Stimulated activated naive CD8-positive, alpha-beta T cell treated with anti-CD3 and anti-CD28 coated beads, Interleukin-15, amount 100 ng/mL, for 72 hours (primary cell): ENCODE measurements around the gene RAD51B.

Experiments
- ATAC-seq: fragments of 150-1000 bp; cut with Tn5 transposase; 2 replicates; pipeline ENCODE4 v1.10.0; 2021; ENCODE audit warnings: mild to moderate bottlenecking, moderate library complexity
- DNase-seq, 2 donors: peaks; one replicate each; pipeline ENCODE4 v3.0.0; 2021 to 2022
- H3K27ac Mint-ChIP-seq, 2 donors: one replicate each; pipeline ENCODE4 v1.8.0; 2022; ENCODE audit warnings: mild to moderate bottlenecking in 2 of 2, mixed read lengths in 2 of 2, moderate library complexity in 2 of 2
- H3K27me3 Mint-ChIP-seq: one replicate; pipeline ENCODE4 v1.8.0; 2022; ENCODE audit warnings: mixed read lengths
- H3K4me1 Mint-ChIP-seq: one replicate; pipeline ENCODE4 v1.8.0; 2022; ENCODE audit warnings: mild to moderate bottlenecking, mixed read lengths
- H3K4me3 Mint-ChIP-seq, 2 donors: one replicate each; pipeline ENCODE4 v1.8.0; 2022; ENCODE audit warnings: mild to moderate bottlenecking in 2 of 2, mixed read lengths in 2 of 2, moderate library complexity in 1 of 2
- H3K9me3 Mint-ChIP-seq, 2 donors: one replicate each; pipeline ENCODE4 v1.8.0; 2022; ENCODE audit warnings: mixed read lengths in 2 of 2

The RAD51B gene

DNA sequence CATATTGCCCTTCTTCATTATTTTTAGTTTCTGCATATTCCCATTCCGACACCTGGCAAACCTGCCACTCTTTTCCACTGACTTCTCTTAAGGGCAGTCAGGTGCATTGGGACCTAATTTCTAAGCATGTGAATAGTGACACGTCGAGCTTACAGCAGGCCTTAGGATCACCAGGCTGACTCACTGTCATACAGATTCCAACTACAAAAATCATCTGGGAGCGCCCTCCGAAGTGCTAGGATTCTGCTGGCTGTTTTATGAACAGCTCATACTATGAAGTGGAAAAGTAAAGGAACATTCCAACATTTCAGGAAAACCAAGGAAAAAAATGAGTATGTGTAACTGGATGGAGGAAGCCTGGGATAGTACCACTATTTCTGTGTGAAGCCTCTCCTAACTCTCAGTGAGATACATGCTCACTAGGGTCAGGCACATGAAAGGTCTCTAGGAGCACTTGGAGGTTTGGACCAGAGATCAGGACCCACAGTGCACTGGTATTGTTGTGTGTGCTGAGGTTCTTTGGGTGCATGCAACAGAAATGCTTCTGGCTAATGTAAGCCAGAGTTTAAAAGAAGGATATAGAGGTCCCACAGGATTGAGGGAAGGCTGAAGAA lies 715.9 kb downstream of the RAD51B start:
- H3K27ac Mint-ChIP-seq, result peak overlapping the region in 1 of 2 donors; percentile 61
- DNase-seq (no peak), ATAC-seq (no peak)
- no peaks in the 10 kb centered on the region for H3K27me3 Mint-ChIP-seq
- no peak overlapping the region for H3K4me3 Mint-ChIP-seq
- H3K4me1 Mint-ChIP-seq, result no peaks in the 10 kb centered on the region
- peaks cover 8 to 12% of the 10 kb centered on the region in 2 donors for H3K9me3 Mint-ChIP-seq

DNA sequence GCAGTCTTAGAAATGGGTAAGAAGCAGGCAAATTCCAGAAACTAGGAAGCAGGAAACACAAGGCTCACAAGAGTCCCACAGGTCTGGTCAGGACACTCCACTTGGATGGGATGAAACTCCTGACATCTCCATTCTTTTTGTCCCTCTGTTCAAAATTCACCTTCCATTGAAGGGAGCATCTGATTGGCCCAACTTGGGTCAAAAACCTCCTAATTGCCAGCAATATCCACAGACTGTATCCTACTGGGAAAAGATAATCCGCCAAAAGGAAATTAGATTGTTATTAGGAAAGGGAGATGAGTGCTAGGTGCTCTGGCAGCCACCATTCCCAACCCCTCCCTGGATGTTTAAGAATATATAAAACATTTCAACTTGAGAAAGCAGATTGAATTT lies 716.4 kb downstream of the RAD51B start:
- DNase-seq (no peak), ATAC-seq (no peak)
- no peaks in the 10 kb centered on the region for H3K27me3 Mint-ChIP-seq
- H3K9me3 Mint-ChIP-seq, result peaks cover 3 to 9% of the 10 kb centered on the region in 2 donors
- no peaks in the 10 kb centered on the region for H3K4me1 Mint-ChIP-seq
- no peak overlapping the region for H3K4me3 Mint-ChIP-seq
- peak overlapping the region in 1 of 2 donors; percentile 61 for H3K27ac Mint-ChIP-seq

DNA sequence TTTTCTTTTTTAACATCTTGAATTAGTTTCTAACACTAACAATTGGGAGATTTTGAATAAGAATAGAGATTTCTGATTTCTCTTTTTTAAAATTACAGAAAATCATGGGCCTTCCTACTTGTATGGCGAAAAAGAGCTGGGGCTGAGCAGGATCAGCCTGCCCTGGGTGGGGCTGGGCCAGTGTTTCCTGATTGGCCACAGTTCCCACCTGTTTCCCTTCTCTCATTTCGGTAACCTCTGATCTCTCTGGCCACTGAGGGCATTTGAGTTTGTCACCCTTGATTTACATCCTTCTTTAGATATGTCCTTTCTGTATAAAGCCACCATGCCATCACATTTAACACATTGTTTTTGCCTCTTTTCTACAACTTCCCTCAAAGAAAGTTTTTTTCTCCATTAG lies 719.1 kb downstream of the RAD51B start:
- DNase-seq (no peak), ATAC-seq (no peak)
- H3K27me3 Mint-ChIP-seq, result no peaks in the 10 kb centered on the region
- no peak overlapping the region for H3K4me3 Mint-ChIP-seq
- peaks cover 0 to 7% of the 10 kb centered on the region in 2 donors for H3K9me3 Mint-ChIP-seq
- H3K27ac Mint-ChIP-seq, result peak overlapping the region in 1 of 2 donors; percentile 19
- H3K4me1 Mint-ChIP-seq, result no peaks in the 10 kb centered on the region

DNA sequence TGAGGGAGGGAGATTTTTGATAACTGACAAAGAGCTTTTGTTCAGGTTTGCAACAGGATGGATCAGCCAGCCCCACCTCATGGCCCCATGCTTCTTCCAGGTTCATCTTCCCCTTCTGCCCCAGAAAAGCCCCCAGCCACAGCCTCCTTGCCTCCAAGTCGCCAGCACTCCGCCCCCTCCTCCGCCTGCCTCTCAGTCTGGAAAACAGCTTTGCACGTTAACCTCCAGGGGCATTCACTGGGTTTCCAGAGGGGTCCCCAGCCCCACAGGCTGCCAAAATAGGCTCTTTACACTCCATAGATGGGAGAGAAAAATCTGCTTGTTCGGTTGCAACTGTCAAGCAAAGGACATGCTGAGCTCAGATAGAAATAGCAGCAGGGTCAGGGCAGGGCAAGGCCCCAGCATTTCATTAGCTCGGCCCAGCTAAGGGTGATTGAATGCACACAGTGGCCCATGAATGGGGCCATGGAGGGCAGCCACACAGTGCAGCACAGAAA lies 719.7 kb downstream of the RAD51B start:
- Mint-ChIP-seq H3K4me3 (no peak overlapping the region), H3K9me3 (peaks cover 0 to under 1% of the 10 kb centered on the region in 2 donors), H3K27ac (peak overlapping the region in 1 of 2 donors; percentile 19), H3K27me3 (no peaks in the 10 kb centered on the region), H3K4me1 (no peaks in the 10 kb centered on the region)
- no peak for ATAC-seq
- no peak for DNase-seq

DNA sequence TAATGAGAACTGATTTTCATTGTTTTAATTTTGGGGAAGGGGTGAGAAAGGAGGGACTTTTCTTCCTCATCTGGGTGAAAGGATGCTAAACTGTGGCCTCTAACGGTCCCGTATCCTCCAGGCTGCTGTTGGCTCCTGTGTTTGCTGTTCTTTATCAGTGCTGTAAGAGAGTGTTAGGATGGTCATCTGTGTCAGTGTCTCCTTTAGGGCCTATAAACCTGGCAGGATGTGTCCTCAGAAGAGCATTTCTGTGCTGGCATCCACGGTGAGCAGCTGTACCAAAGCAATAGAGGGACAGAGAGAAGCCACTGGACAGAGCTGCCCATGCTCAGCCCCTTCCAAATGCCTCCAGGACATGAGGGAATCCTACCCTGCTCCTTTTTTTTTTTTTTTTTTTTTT lies 720.2 kb downstream of the RAD51B start:
- peak overlapping the region in 1 of 2 donors; percentile 22 for H3K27ac Mint-ChIP-seq
- ATAC-seq (no peak), DNase-seq (no peak)
- no peaks in the 10 kb centered on the region for H3K4me1 Mint-ChIP-seq
- no peaks in the 10 kb centered on the region for H3K9me3 Mint-ChIP-seq
- H3K27me3 Mint-ChIP-seq, result no peaks in the 10 kb centered on the region
- no peak overlapping the region for H3K4me3 Mint-ChIP-seq

DNA sequence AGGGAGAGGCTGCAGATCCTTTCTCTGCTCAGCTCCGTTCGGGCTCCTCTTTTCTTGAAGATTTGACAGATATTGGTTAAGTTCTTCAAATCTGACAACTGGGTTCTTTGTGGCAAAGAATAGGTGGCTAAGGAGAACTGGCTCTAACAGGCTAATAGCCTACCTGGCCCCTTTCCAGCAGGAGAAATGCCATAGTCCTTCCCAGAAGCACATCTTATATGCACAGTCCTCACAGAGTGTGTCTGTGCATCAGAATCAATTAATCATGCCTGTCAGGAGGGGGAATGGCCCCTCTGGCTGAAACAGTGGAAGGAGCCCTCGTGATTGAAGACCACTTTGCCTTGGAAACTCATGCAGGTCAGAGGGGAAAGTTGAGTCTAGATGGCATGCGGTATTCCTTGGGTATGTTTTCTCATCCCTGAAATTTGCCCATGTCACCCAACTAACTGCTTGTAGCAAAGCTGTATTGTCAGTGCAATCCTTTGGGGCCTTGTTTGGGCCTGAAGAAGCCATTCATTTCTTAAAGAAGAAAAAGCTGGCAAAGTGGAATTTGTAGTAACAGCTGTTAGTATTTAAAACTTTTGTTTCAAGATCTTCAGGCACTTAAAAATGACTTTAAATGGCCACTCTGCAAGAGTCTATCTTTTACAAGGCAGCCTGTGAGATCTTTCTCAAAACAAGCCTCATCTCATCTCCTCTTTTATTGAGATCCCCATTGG lies 721.8 kb downstream of the RAD51B start:
- H3K4me3 Mint-ChIP-seq, result no peak overlapping the region
- H3K27ac Mint-ChIP-seq, result no peak overlapping the region
- no peak for ATAC-seq

DNA sequence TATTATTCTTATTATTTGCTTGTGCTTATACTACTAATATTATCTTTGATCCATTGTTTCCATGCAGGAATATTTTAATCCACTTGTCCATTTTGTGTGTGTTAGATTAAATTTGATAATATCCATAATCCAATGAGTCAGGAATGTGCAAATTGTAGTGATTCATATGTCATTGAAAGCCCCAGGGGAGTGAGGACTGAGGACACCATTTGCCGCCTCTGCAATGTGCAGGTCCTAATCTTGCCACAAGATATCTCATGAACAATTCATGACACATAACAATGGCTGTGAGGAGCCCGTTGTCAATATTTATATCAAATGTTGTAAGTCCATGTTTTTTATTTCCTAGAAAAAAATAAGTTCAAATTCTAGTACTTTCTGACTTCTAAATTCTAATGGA lies 722.8 kb downstream of the RAD51B start:
- ATAC-seq, result no peak
- DNase-seq, result no peak
- H3K4me3 Mint-ChIP-seq, result no peak overlapping the region
- no peaks in the 10 kb centered on the region for H3K27me3 Mint-ChIP-seq
- no peak overlapping the region for H3K27ac Mint-ChIP-seq
- no peaks in the 10 kb centered on the region for H3K4me1 Mint-ChIP-seq
- H3K9me3 Mint-ChIP-seq, result no peaks in the 10 kb centered on the region

More for the DNA sequence above, 721.8 kb downstream of the RAD51B start:
- no peaks in the 10 kb centered on the region for H3K27me3 Mint-ChIP-seq
- H3K4me1 Mint-ChIP-seq, result no peaks in the 10 kb centered on the region
- H3K9me3 Mint-ChIP-seq, result no peaks in the 10 kb centered on the region
- DNase-seq, result no peak

DNA sequence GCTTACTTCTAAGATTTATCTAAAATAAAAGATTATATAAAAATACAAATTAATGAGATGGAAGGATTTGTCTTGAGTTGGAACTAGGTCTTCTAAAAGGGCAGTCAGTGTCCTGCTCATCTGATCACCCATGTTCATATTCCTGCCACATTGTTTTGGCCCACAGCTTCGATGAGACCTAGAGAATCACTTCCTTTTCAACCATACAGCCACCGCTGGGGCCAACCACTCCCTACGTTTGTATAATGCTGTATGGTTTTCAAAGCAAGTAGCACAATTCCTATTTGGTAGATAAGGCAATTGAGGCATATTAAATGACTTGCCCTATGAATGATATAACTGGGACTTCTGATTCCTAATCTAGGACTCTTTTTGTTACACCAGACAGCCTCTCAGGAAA lies 723.9 kb downstream of the RAD51B start:
- no peak overlapping the region for H3K27ac Mint-ChIP-seq
- no peak overlapping the region for H3K4me3 Mint-ChIP-seq
- ATAC-seq, result no peak
- no peaks in the 10 kb centered on the region for H3K9me3 Mint-ChIP-seq
- H3K27me3 Mint-ChIP-seq, result no peaks in the 10 kb centered on the region
- H3K4me1 Mint-ChIP-seq, result no peaks in the 10 kb centered on the region
- DNase-seq, result no peak

DNA sequence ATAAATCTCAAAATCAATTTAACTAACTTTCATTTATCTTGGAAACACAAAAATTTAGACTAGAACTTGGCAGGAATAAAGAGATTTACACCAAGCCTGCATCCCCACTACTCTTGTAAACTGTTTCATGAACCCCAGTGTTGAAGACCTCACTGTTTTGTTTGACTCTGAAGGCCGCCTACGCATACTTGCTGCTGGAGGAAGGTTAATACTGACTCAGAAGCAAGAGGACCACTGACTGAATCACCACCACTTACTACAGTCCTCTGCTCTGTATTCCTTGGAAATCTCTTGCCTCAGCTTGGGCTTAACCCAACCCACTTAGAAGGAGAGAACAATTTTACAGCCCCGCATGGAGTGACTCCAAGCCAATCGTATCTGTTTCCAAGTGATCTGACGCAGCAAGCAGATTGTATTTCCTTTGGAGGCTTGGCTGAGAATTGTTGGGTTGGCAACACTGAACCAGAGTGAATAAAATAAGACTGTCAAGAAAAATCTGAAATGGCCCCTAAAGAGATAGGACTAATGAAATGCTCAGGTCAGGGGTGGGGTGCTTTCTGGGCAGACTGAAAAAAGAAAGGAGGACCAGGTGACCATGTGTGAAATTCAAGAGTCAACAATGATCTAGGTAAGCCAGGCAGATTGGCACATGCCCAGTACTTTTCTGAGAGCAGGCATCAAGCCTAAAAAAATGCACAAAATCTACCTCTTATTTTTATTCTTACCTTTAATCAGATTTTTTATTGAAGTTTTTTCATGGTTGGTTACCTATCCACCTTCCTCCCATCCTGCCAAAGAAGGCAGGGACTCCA lies 724.7 kb downstream of the RAD51B start:
- Mint-ChIP-seq H3K27me3 (no peaks in the 10 kb centered on the region), H3K9me3 (no peaks in the 10 kb centered on the region), H3K27ac (no peak overlapping the region), H3K4me3 (no peak overlapping the region), H3K4me1 (no peaks in the 10 kb centered on the region)
- ATAC-seq, result no peak
- no peak for DNase-seq

DNA sequence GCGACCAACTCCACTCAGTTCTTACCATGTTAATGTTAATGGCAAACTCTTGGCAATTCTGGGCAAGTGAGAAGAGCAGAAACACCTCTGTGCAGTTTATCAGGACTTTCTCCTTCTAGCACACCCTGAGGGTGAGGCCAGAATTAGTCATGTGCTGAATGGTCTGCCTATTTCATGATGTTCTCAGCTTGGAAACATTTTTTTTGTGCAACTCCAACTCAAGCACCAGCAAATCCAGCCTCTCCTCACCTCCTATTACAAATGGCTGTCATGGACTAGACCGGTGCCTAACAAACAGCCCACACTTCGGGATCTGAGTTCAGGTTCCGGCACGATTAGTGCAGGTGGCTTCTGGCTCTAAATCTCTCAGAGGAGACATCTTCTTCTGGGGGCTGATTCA lies 727.3 kb downstream of the RAD51B start:
- H3K9me3 Mint-ChIP-seq, result no peaks in the 10 kb centered on the region
- H3K27me3 Mint-ChIP-seq, result no peaks in the 10 kb centered on the region
- H3K4me3 Mint-ChIP-seq, result no peak overlapping the region
- H3K4me1 Mint-ChIP-seq, result peaks cover 6% of the 10 kb centered on the region
- no peak for DNase-seq
- no peak for ATAC-seq
- no peak overlapping the region for H3K27ac Mint-ChIP-seq

DNA sequence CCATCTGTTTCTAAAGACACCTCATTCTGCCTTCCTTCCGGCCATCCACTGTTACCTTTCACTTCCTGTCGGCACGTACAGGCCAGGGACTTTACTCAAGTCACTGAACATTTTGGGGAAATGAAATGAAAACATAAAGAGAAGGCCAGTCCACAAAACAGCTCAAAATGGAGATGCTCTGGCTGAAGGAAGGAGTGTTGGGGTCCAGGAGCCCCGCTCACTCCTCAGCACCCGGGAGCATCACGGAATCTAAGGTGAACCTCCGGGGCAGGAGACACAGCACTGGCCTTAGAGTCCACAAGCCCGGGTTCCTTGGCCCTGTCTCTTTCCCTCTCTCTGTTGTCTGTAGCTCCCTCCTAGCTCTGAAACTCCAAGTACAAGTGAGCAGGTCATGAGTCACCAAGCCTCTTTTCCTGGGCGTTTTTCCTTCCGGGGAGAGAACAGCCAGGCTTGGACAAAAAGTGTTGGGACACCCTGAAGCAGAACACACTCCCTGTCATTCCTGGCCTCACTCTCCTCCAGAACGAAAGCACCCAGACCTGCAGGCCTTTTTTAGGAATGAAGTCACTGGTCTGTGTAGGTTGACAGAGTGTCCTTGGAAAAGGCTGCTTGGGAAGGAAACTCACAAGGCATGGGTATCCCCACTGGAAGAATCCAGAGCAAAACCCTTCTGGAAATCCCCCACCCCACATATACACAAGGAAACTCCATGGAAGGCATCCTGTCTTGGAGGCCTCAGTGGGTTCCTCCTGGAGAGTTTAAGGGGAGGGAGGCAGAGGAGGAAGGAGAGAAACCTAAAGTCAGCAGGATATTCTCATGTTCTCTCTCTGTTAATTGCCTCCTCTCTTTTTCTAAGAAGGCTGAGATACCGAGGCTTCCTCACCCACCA lies 728.0 kb downstream of the RAD51B start:
- Mint-ChIP-seq H3K27ac (peak overlapping the region in 1 of 2 donors; percentile 13), H3K9me3 (no peaks in the 10 kb centered on the region)

DNA sequence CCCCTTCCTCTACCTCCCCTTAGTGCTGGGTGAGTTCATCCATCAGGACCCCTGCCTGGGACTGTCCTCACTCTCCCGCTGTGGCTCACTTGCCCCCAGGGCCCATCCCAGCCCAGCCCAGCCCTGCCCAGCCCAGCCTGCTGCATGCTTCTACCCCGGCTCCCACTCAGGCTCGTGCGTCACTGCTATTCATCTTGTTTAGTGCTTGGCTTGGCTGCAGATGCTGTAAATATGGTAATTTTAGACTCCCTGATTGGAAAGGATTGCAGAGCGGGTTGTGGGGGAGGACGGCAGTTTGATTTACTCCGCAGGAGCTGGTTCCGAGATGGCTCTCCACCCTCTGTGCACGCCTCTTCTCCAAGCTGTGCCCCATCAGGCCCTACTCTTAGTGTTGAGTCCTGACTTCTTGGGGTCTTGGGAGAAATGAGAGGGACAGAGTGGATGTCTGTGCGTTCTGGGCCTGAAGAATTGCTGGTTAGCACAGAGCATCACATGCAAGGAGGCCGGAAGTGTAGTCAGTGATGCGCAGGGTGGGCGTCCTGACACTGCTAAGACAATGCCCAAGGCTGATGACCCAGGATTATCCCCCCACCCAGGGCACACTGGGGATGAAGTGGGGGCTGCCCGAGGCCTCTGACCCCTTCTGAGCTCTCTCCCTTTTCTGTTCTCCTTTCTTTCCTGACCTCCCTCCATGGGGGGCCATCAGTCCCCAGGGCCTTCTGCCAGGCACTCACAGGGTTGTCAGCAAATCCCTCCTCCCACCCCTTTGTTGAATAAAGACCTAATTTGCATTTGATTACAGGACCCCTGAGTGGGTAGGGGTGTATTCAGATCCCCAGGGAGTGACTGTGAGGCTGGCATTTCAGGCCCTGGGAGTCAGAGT lies 728.9 kb downstream of the RAD51B start:
- H3K4me3 Mint-ChIP-seq, result no peak overlapping the region
- no peak for DNase-seq
- ATAC-seq, result no peak
- H3K4me1 Mint-ChIP-seq, result peaks cover 6% of the 10 kb centered on the region
- no peaks in the 10 kb centered on the region for H3K27me3 Mint-ChIP-seq
- H3K27ac Mint-ChIP-seq, result no peak overlapping the region
- no peaks in the 10 kb centered on the region for H3K9me3 Mint-ChIP-seq

More for the DNA sequence above, 728.0 kb downstream of the RAD51B start:
- H3K4me3 Mint-ChIP-seq, result no peak overlapping the region
- no peaks in the 10 kb centered on the region for H3K27me3 Mint-ChIP-seq
- H3K4me1 Mint-ChIP-seq, result peaks cover 6% of the 10 kb centered on the region
- ATAC-seq, result no peak
- no peak for DNase-seq

DNA sequence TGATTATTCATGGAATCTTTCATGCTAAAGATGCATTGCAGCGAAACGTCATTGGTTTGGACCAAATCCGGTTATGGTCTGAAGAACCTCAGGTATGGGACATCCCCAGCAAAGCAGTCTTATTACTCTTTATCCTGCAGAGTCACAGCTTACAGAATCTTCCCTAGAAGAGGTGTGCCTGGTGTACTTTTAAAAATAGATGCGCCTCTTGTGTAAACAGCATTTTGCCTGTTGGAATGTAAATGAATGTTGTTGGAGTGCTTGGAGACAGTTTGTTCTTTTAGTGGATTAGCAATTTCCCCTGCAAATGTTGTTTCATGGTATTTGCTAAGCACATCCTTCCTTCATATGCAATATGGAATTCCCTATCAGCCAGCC lies 730.7 kb downstream of the RAD51B start:
- H3K27ac Mint-ChIP-seq, result no peak overlapping the region
- ATAC-seq (no peak), DNase-seq (no peak)
- H3K9me3 Mint-ChIP-seq, result no peaks in the 10 kb centered on the region
- H3K4me1 Mint-ChIP-seq, result peaks cover 18% of the 10 kb centered on the region
- H3K27me3 Mint-ChIP-seq, result no peaks in the 10 kb centered on the region
- H3K4me3 Mint-ChIP-seq, result no peak overlapping the region

DNA sequence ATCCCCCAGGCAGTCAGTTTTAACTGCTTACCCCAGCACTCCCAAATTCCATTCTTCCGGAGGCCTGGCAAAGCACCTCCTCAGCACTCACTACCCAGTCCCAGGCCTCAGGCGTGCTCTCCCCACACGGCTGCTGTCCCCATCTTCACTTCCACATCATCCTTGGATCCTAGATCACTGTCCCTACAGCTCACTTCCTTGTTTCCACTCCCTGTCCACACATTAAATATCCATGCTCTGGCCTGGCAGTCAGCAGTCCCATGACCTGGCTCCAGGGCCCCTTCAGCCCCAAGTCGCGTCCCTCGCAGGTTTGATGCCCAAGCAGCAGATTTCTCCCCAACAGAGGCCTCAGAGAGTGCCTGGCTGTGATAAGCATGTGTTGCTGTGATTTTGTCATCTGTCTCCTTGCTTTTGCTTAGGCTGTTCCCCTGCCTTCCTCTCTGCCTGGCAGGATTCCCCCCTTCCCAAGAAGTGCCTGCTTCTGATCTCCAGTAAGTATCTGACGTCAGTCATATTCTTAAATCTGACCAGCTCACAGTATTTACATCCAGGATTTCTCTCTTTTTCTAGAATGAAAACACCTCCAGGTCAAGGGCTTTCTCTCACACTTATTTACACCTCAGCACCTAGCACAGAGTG lies 731.6 kb downstream of the RAD51B start:
- Mint-ChIP-seq H3K4me3 (no peak overlapping the region), H3K27me3 (no peaks in the 10 kb centered on the region), H3K9me3 (no peaks in the 10 kb centered on the region), H3K4me1 (peaks cover 19% of the 10 kb centered on the region), H3K27ac (no peak overlapping the region)
- no peak for ATAC-seq
- DNase-seq, result no peak
